Lower leg skin (tissue), 4 donors: ENCODE results near the gene PROSER2. TPM values are rescaled to one million over a fixed set of nuclear protein-coding genes. Genes with fewer than 3 reads are reported as not detected.

ENCODE experiments used
- DNase-seq, 2 donors: peaks; one replicate each; pipeline ENCODE4 v3.0.0-alpha.2; 2019; ENCODE audit warnings: low spot score in 2 of 2
- H3K4me3 ChIP-seq: fragments of 200-600 bp; sonication (generic); 2 replicates; pipeline ENCODE4 v1.5.1; 2017; ENCODE audit warnings: mild to moderate bottlenecking, low read depth; ENCODE audit not compliant: poor library complexity, severe bottlenecking
- CTCF ChIP-seq, 3 donors: fragments of 450-650 bp; IDR thresholded peaks; one replicate each; pipeline ENCODE4 v1.5.1; 2016; ENCODE audit warnings: antibody characterized with exemption in 3 of 3, mild to moderate bottlenecking in 3 of 3, moderate library complexity in 2 of 3
- POLR2A ChIP-seq, 2 donors: fragments of 450-650 bp; IDR thresholded peaks; one replicate each; pipeline ENCODE4 v1.6.1; 2016 to 2017; ENCODE audit warnings: antibody characterized with exemption in 2 of 2, mild to moderate bottlenecking in 1 of 2, moderate library complexity in 1 of 2
- WGBS, 2 donors: methylation state at CpG; one replicate each; pipeline ENCODE4 v1.1.5; 2018; 5-methylcytosine and 5-hydroxymethylcytosine counted together
- intact Hi-C: fragments of 100-400 bp; cut with DNase I; formaldehyde crosslinking; loops from one replicate; pipeline ENCODE4 v1.15.0; 2023; ENCODE audit warnings: low total_unique reads
- total RNA-seq, 4 donors: library from RNA; depleted of rRNA; stranded (reverse); fragments of >200 nt; gene quantifications; one replicate each; pipeline ENCODE4 v1.1.0, GENCODE V29; 2016

The PROSER2 gene
- total RNA-seq, 4 donors from 2014 or later: 5.6 to 14.7 (median 9.1) TPM

GRCh38 chr10:11877591-11877905, 54.4 kb downstream of the PROSER2 start:
- TF ChIP-seq POLR2A (IDR thresholded peaks at IDR 0.05) (no peak), CTCF (IDR thresholded peaks at IDR 0.05) (no peak)
- no peak overlapping the region for H3K4me3 ChIP-seq
- intact Hi-C loops: no loop called here
- 55 to 62% methylated on average over 11 to 13 of the region's 13 CpGs for WGBS, 2 donors
- no peak for DNase-seq

GRCh38 chr10:11878776-11879175, 55.6 kb downstream of the PROSER2 start:
- intact Hi-C loops: no loop called here
- DNase-seq: no peak
- 88 to 93% methylated on average over 12 of the region's 12 CpGs for WGBS, 2 donors
- H3K4me3 ChIP-seq: no peak overlapping the region
- TF ChIP-seq CTCF (IDR thresholded peaks at IDR 0.05) (no peak), POLR2A (IDR thresholded peaks at IDR 0.05) (no peak)

GRCh38 chr10:11879387-11880094, 56.4 kb downstream of the PROSER2 start:
- H3K4me3 ChIP-seq: no peak overlapping the region
- 79 to 89% methylated on average over 9 to 12 of the region's 15 CpGs for WGBS, 2 donors
- no peak for DNase-seq
- intact Hi-C loops: no loop called here
- TF ChIP-seq CTCF (IDR thresholded peaks at IDR 0.05) (no peak), POLR2A (IDR thresholded peaks at IDR 0.05) (no peak)

- no peak for DNase-seq
- intact Hi-C loops: no loop called here
- no peak overlapping the region for H3K4me3 ChIP-seq
- TF ChIP-seq POLR2A (IDR thresholded peaks at IDR 0.05): no peak
- TF ChIP-seq CTCF (IDR thresholded peaks at IDR 0.05): no peak
- 47 to 67% methylated on average over 25 to 26 of the region's 32 CpGs for WGBS, 2 donors
Measured at GRCh38 chr10:11880151-11881029, 57.2 kb downstream of the PROSER2 start.

- no peak overlapping the region for H3K4me3 ChIP-seq
- DNase-seq: no peak
- WGBS, 2 donors: 77 to 83% methylated on average over 11 of the region's 11 CpGs
- intact Hi-C loops: no loop called here
- TF ChIP-seq POLR2A (IDR thresholded peaks at IDR 0.05) (no peak), CTCF (IDR thresholded peaks at IDR 0.05) (no peak)
Measured at GRCh38 chr10:11881030-11881476, 57.9 kb downstream of the PROSER2 start.
